NCI-H2081 (cell line): ENCODE measurements around the gene FOXQ1.

Experiments
- DNase-seq, 2 experiments: peaks; one replicate each; lab custom pipeline; 2025; lab: John Stamatoyannopoulos, UW

FOXQ1 gene

DNA sequence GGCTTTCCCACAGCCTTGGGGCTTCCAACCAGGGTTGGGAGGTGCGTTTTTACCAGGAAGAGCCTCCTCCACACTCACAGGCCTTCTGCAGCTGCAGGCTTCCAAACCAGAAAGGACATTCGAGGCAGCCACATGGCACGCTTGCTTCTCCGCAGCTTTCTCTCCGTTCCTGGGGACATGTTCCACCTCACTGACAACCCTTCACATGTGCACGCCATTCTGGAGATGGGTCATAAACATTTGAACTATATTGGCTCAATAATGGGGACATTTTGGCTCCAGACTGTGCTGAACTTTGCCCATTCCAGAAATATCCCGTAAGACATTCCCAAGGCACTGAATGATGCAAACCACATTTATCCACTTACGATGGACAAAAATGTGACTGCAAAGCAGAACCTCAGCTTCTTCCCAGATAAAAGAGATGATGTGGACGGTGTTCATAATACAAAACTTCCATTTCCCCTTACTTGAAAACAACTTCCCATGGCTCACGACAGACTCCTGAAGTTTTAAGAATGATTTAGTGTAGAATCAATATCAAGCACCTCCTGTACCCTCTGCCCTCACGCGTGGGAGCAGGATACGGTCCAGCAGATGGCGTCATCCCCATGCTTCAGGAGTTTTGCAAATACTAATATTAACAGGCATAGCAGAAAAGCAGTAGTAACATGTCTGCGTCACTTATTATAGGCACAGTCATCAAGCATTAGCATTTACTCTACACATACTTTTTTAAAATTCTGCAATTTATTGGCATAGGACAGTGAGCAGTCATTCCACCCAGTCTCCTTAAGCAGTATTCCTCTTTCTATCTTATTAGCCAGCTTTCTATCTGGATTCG, 52.1 kb downstream of the FOXQ1 start:
- no peak for DNase-seq
